ENCODE data around the gene OR7C1.
"Not testable (repeated sequence)": the region's sequence is repeated elsewhere in the genome, so short reads cannot be mapped to it uniquely, and the experiment has no call there.

The OR7C1 gene

GRCh38 chr19:14835011-14835410 is at the start of gene OR7C1, which contains the start of gene OR7A5:
OR7C1 (minus strand) TSS chr19:14835185; CDS start chr19:14800136, 35,049 bp downstream.
OR7A5 (minus strand) TSS chr19:14835185; CDS start chr19:14828241, 6,944 bp downstream.
- DNase-seq (ENCODE audit: low read depth): no peak

GRCh38 chr19:14871619-14872230 is 36.7 kb upstream of the OR7C1 start:
- DNase-seq (ENCODE audit: low read depth): no peak

GRCh38 chr19:14868497-14868896 is 33.5 kb upstream of the OR7C1 start:
- no peak for DNase-seq (ENCODE audit: low read depth)

GRCh38 chr19:14848822-14849221 is 13.8 kb upstream of the OR7C1 start, which contains the start of gene OR7A10:
OR7A10 (minus strand) TSS chr19:14848922; CDS start chr19:14841877, 7,045 bp downstream.
- DNase-seq (ENCODE audit: low read depth): no peak

GRCh38 chr19:14843578-14843977 is 8.6 kb upstream of the OR7C1 start:
- no peak for DNase-seq (ENCODE audit: low read depth)

GRCh38 chr19:14843169-14843568 is 8.2 kb upstream of the OR7C1 start:
- DNase-seq (ENCODE audit: low read depth): no peak

GRCh38 chr19:14840206-14840605 is 5.2 kb upstream of the OR7C1 start:
- no peak for DNase-seq (ENCODE audit: low read depth)

- DNase-seq (ENCODE audit: low read depth): no peak
Measured at GRCh38 chr19:14837391-14837790, 2.4 kb upstream of the OR7C1 start.

GRCh38 chr19:14830702-14831101 is 4.3 kb downstream of the OR7C1 start:
- DNase-seq (ENCODE audit: low read depth): no peak

- DNase-seq (ENCODE audit: low read depth): no peak
Measured at GRCh38 chr19:14826006-14826405, 9.0 kb downstream of the OR7C1 start.

- DNase-seq (ENCODE audit: low read depth): no peak
Measured at GRCh38 chr19:14821937-14822336, 13.0 kb downstream of the OR7C1 start.

GRCh38 chr19:14818588-14818987 is 16.4 kb downstream of the OR7C1 start:
- DNase-seq (ENCODE audit: low read depth): no peak

- no peak for DNase-seq (ENCODE audit: low read depth)
Measured at GRCh38 chr19:14817052-14817451, 17.9 kb downstream of the OR7C1 start.

- no peak for DNase-seq (ENCODE audit: low read depth)
Measured at GRCh38 chr19:14814982-14815652, 19.9 kb downstream of the OR7C1 start.

GRCh38 chr19:14809272-14810057 is 25.5 kb downstream of the OR7C1 start:
- no peak for DNase-seq (ENCODE audit: low read depth)

- no peak for DNase-seq (ENCODE audit: low read depth)
Measured at GRCh38 chr19:14804765-14805164, 30.2 kb downstream of the OR7C1 start.

GRCh38 chr19:14798760-14799159 is 36.2 kb downstream of the OR7C1 start:
- DNase-seq (ENCODE audit: low read depth): no peak

- DNase-seq (ENCODE audit: low read depth): no peak
Measured at GRCh38 chr19:14796021-14796420, 39.0 kb downstream of the OR7C1 start.

- DNase-seq (ENCODE audit: low read depth): no peak
Measured at GRCh38 chr19:14795078-14795721, 39.8 kb downstream of the OR7C1 start.

- not testable (repeated sequence) for DNase-seq (ENCODE audit: low read depth)
Measured at GRCh38 chr19:14792250-14792649, 42.7 kb downstream of the OR7C1 start.

GRCh38 chr19:14786421-14786851 is 48.5 kb downstream of the OR7C1 start:
- no peak for DNase-seq (ENCODE audit: low read depth)

GRCh38 chr19:14785102-14785793 is 49.7 kb downstream of the OR7C1 start:
- not testable (repeated sequence) for DNase-seq (ENCODE audit: low read depth)
